Activated T-helper 1 cell treated with anti-CD3 and anti-CD28 coated beads, Interleukin-12 subunit alpha, Interleukin-12 subunit beta, Interleukin-2, Interleukin-4 antibody, amounts not matched to agents 30 ng/mL and 10 ng/mL and 1 ng/mL, durations not matched to agents 14 hours and 24 hours and 36 hours (primary cell): ENCODE measurements around the gene SEPSECS. TPM values are rescaled to one million over a fixed set of nuclear protein-coding genes. Genes with fewer than 3 reads are reported as not detected.

ENCODE experiments used
- DNase-seq: peaks from one replicate; pipeline ENCODE4 v3.0.0; 2021; ENCODE audit warnings: low spot score
- H3K27ac Mint-ChIP-seq: one replicate; pipeline ENCODE4 v1.8.0; 2021; ENCODE audit warnings: mild to moderate bottlenecking, mixed read lengths
- H3K27me3 Mint-ChIP-seq: one replicate; pipeline ENCODE4 v1.8.0; 2022; ENCODE audit warnings: mild to moderate bottlenecking, moderate library complexity, mixed read lengths; ENCODE audit not compliant: insufficient read depth
- H3K36me3 Mint-ChIP-seq: one replicate; pipeline ENCODE4 v1.8.0; 2021; ENCODE audit warnings: low read depth, mixed read lengths
- H3K4me1 Mint-ChIP-seq: one replicate; pipeline ENCODE4 v1.8.0; 2021; ENCODE audit warnings: low read depth, mixed read lengths
- H3K4me3 Mint-ChIP-seq: one replicate; pipeline ENCODE4 v1.8.0; 2021; ENCODE audit warnings: mild to moderate bottlenecking, moderate library complexity, mixed read lengths
- H3K9me3 Mint-ChIP-seq: one replicate; pipeline ENCODE4 v1.8.0; 2021; ENCODE audit warnings: mixed read lengths
- intact Hi-C: fragments of 100-400 bp; cut with micrococcal nuclease; formaldehyde crosslinking; loops from one replicate; pipeline ENCODE4 v1.15.1; 2024
- total RNA-seq: library from RNA; stranded (reverse); gene quantifications from 2 replicates; pipeline ENCODE4 v1.2.3, GENCODE V29; 2022

The SEPSECS gene
- total RNA-seq, 1 donor from 2014 or later = 13.4 TPM

- H3K4me1 Mint-ChIP-seq = no peaks in the 10 kb centered on the region
- H3K4me3 Mint-ChIP-seq = no peak overlapping the region
- DNase-seq = no peak
- peaks cover 24% of the 10 kb centered on the region for H3K36me3 Mint-ChIP-seq
- no peaks in the 10 kb centered on the region for H3K9me3 Mint-ChIP-seq
- no peaks in the 10 kb centered on the region for H3K27me3 Mint-ChIP-seq
- no peak overlapping the region for H3K27ac Mint-ChIP-seq
- intact Hi-C loops = loop anchor here (1.0 to 10.0 kb wide), 3 partner anchors 54 to 660 kb away; no protein-coding TSS in a partner anchor
These were observed 15.3 kb downstream of the SEPSECS start for GRCh38 chr4:25144870-25145481.

GRCh38 chr4:25142468-25142867 is 17.8 kb downstream of the SEPSECS start:
- no peak for DNase-seq
- intact Hi-C loops = loop anchor here (10.0 kb wide), 1 partner anchor 658 kb away; no protein-coding TSS in a partner anchor
- peaks cover 38% of the 10 kb centered on the region for H3K36me3 Mint-ChIP-seq

DNA sequence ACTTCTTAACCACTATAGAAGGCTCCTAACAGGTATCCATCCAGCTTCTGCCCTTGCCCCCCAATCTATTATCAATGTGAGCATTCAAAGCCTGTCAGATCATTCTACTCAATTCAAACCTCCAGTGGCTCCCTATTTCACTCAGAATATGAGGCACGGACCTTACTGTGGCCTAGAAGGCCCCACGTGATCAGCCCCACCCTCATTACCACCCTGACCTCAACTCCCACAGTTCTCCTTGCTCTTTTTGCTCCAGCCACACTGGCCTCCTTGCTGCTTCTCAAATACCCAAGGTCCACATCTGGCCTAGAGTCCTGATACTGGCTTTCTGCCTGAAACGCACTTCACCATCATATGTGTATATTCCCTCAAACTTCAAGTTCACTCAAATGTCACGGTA is 18.7 kb downstream of the SEPSECS start:
- Mint-ChIP-seq H3K27ac (no peak overlapping the region), H3K4me3 (no peak overlapping the region), H3K9me3 (no peaks in the 10 kb centered on the region), H3K4me1 (peaks cover 6% of the 10 kb centered on the region), H3K36me3 (peaks cover 45% of the 10 kb centered on the region), H3K27me3 (no peaks in the 10 kb centered on the region)
- intact Hi-C loops = loop anchor here (10.0 kb wide), 1 partner anchor 657 kb away; no protein-coding TSS in a partner anchor
- no peak for DNase-seq

More at GRCh38 chr4:25142468-25142867, 17.8 kb downstream of the SEPSECS start:
- Mint-ChIP-seq H3K27ac (no peak overlapping the region), H3K4me3 (no peak overlapping the region), H3K4me1 (no peaks in the 10 kb centered on the region), H3K9me3 (no peaks in the 10 kb centered on the region), H3K27me3 (no peaks in the 10 kb centered on the region)

- no peak overlapping the region for H3K4me3 Mint-ChIP-seq
- intact Hi-C loops = no loop called here
- no peak overlapping the region for H3K27ac Mint-ChIP-seq
- H3K36me3 Mint-ChIP-seq = peaks cover 39% of the 10 kb centered on the region
- no peak for DNase-seq
- peaks cover 32% of the 10 kb centered on the region for H3K4me1 Mint-ChIP-seq
- H3K9me3 Mint-ChIP-seq = peaks cover 4% of the 10 kb centered on the region
- no peaks in the 10 kb centered on the region for H3K27me3 Mint-ChIP-seq
These were observed 27.1 kb downstream of the SEPSECS start for GRCh38 chr4:25133132-25133531.

DNA sequence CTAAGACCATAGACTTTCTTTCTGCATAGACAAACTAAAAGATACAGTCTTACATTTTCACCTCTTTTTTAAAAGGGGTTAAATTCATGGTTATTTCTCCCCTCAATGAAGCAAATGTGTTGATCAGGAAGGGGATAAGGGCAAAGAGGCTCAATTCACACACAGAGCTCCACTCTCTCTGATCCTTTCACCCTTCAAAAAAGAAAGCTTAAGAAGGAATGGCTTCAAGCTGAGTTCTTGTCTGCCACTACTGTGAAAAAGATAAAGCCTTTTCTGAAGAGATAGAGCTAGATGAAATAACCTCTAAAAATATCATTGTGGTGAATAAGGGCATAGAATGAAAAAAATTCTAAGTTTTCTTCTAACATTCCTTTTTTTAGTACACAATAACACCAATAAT is 28.3 kb downstream of the SEPSECS start:
- Mint-ChIP-seq H3K27ac (no peak overlapping the region), H3K36me3 (peaks cover 38% of the 10 kb centered on the region), H3K27me3 (no peaks in the 10 kb centered on the region), H3K9me3 (peaks cover 4% of the 10 kb centered on the region), H3K4me3 (no peak overlapping the region), H3K4me1 (peaks cover 32% of the 10 kb centered on the region)
- intact Hi-C loops = no loop called here
- no peak for DNase-seq

- peaks cover 35% of the 10 kb centered on the region for H3K36me3 Mint-ChIP-seq
- no peak overlapping the region for H3K4me3 Mint-ChIP-seq
- peaks cover 4% of the 10 kb centered on the region for H3K9me3 Mint-ChIP-seq
- no peaks in the 10 kb centered on the region for H3K27me3 Mint-ChIP-seq
- intact Hi-C loops = no loop called here
- peaks cover 29% of the 10 kb centered on the region for H3K4me1 Mint-ChIP-seq
- H3K27ac Mint-ChIP-seq = no peak overlapping the region
- no peak for DNase-seq
These were observed 28.9 kb downstream of the SEPSECS start for GRCh38 chr4:25131381-25131780.

- H3K9me3 Mint-ChIP-seq = peaks cover 3% of the 10 kb centered on the region
- H3K27me3 Mint-ChIP-seq = no peaks in the 10 kb centered on the region
- no peak for DNase-seq
- H3K4me1 Mint-ChIP-seq = peaks cover 24% of the 10 kb centered on the region
- intact Hi-C loops = no loop called here
- no peak overlapping the region for H3K4me3 Mint-ChIP-seq
- H3K27ac Mint-ChIP-seq = no peak overlapping the region
- peaks cover 28% of the 10 kb centered on the region for H3K36me3 Mint-ChIP-seq
These were observed 30.3 kb downstream of the SEPSECS start for GRCh38 chr4:25129917-25130316.

DNA sequence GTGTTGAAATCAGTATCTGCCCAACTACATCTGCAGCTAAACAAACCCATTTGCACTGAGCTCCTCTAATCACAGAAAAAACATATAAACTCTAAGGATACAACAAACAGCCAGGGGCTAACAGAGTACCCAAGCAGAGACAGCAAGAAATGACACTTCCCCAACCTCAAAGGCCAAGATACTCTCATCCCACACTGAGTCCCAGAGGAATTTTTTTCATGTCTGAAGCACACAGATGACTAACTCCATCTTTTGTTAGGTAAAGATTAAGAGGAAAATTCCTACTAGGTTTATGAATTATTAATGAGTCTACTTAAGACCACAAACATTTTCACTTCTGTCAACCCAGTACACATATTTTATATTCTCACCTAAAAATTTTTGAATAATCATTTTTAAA is 31.6 kb downstream of the SEPSECS start:
- H3K27me3 Mint-ChIP-seq = no peaks in the 10 kb centered on the region
- intact Hi-C loops = no loop called here
- peaks cover 30% of the 10 kb centered on the region for H3K36me3 Mint-ChIP-seq
- peaks cover 24% of the 10 kb centered on the region for H3K4me1 Mint-ChIP-seq
- no peak overlapping the region for H3K4me3 Mint-ChIP-seq
- DNase-seq = no peak
- H3K9me3 Mint-ChIP-seq = no peaks in the 10 kb centered on the region
- no peak overlapping the region for H3K27ac Mint-ChIP-seq

DNA sequence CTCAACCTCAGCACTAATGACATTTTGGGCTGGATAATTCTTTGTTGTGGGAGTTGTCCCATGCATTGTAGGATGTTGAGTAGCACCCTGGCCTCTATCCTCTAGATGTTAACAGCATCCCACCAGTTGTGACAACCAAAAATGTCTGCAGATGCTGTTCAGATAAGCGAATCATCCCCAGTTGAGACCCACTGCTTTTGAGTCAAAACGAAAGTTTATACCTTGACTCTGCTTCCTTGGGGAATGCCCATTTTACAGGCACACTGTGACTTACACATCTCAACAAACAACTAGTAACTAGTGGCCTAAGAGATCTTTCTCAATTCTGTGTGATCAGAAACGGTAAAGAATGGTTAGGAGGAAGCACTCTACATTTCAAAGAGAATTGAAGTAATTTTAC is 37.0 kb downstream of the SEPSECS start:
- peaks cover 22% of the 10 kb centered on the region for H3K4me1 Mint-ChIP-seq
- DNase-seq = peak; percentile 26
- peaks cover 18% of the 10 kb centered on the region for H3K36me3 Mint-ChIP-seq
- H3K27ac Mint-ChIP-seq = peak overlapping the region; percentile 64
- intact Hi-C loops = loop anchor here (1.0 kb wide), 3 partner anchors 37 to 189 kb away; partner anchors contain the start of genes SEPSECS and ZCCHC4
- H3K4me3 Mint-ChIP-seq = no peak overlapping the region
- no peaks in the 10 kb centered on the region for H3K27me3 Mint-ChIP-seq
- no peaks in the 10 kb centered on the region for H3K9me3 Mint-ChIP-seq

DNA sequence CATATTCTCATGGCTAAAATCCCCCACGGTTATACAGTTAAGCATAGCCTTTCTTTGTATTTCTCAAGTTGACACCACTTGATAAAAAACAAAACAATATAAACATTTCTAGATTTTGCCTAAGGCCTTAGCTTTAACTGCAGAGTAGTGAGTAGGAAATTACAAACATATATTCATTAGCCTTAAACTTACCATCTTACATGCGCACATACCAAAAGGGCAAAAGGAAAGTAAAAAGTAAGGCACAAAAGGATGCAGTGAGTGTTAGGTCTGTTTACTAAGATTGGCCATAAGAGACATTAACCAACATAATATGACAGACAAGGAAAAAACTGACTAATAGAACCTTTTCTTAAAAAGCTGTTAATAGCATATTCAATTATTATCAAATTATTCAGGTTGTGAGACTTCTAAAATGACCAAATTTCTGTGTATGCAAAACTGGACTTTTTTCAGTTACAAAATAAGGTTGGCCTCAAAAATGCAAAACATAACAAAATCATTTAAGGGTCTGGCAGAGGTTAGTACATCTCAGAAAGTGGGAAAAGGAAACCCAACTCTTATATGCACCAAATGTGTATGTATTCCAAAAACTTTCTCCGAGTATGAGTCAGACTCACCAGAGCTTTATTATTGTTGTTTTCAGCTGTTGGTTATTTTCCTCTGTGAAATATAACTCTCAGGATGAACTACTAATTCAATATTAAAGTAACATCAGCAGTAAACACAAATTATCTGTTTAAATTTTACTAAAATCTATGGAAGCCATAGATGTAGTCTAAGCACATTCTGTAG is 39.9 kb downstream of the SEPSECS start:
- intact Hi-C loops = no loop called here
- H3K27ac Mint-ChIP-seq = no peak overlapping the region
- DNase-seq = no peak
- H3K4me3 Mint-ChIP-seq = no peak overlapping the region
- H3K36me3 Mint-ChIP-seq = peaks cover 10% of the 10 kb centered on the region
- no peaks in the 10 kb centered on the region for H3K9me3 Mint-ChIP-seq
- peaks cover 18% of the 10 kb centered on the region for H3K4me1 Mint-ChIP-seq
- H3K27me3 Mint-ChIP-seq = no peaks in the 10 kb centered on the region

GRCh38 chr4:25117716-25118472 is 42.4 kb downstream of the SEPSECS start:
- H3K4me3 Mint-ChIP-seq = no peak overlapping the region
- no peaks in the 10 kb centered on the region for H3K27me3 Mint-ChIP-seq
- H3K4me1 Mint-ChIP-seq = peaks cover 6% of the 10 kb centered on the region
- intact Hi-C loops = no loop called here
- peaks cover 2% of the 10 kb centered on the region for H3K36me3 Mint-ChIP-seq
- no peaks in the 10 kb centered on the region for H3K9me3 Mint-ChIP-seq
- no peak overlapping the region for H3K27ac Mint-ChIP-seq
- no peak for DNase-seq

GRCh38 chr4:25117274-25117673 is 43.0 kb downstream of the SEPSECS start:
- no peak overlapping the region for H3K27ac Mint-ChIP-seq
- no peaks in the 10 kb centered on the region for H3K27me3 Mint-ChIP-seq
- no peaks in the 10 kb centered on the region for H3K9me3 Mint-ChIP-seq
- intact Hi-C loops = no loop called here
- H3K4me1 Mint-ChIP-seq = no peaks in the 10 kb centered on the region
- no peak for DNase-seq
- H3K36me3 Mint-ChIP-seq = no peaks in the 10 kb centered on the region
- H3K4me3 Mint-ChIP-seq = no peak overlapping the region
